ENCODE data around the gene CRTC1. TPM values are rescaled to one million over a fixed set of nuclear protein-coding genes. Genes with fewer than 3 reads are reported as not detected.
A peak's percentile ranks its signal among the peaks of the same experiment; 100 is the strongest.

The CRTC1 gene
- total RNA-seq, 4 donors from 2014 or later, result 2.8 to 6.5 (median 5.6) TPM

GRCh38 chr19:18743784-18744418 is 60.4 kb downstream of the CRTC1 start:
- TF ChIP-seq CTCF (IDR thresholded peaks at IDR 0.05), result no peak
- DNase-seq (ENCODE audit: low spot score), result no peak
- no peak for ATAC-seq (ENCODE audit: low FRiP score)

GRCh38 chr19:18745012-18745735 is 61.7 kb downstream of the CRTC1 start:
- no peak for TF ChIP-seq CTCF (IDR thresholded peaks at IDR 0.05)
- ATAC-seq (ENCODE audit: low FRiP score), result peak; percentile 58
- no peak for DNase-seq (ENCODE audit: low spot score)

- no peak for TF ChIP-seq CTCF (IDR thresholded peaks at IDR 0.05)
- ATAC-seq (ENCODE audit: low FRiP score) (no peak), DNase-seq (ENCODE audit: low spot score) (no peak)
Measured at GRCh38 chr19:18745931-18746330, 62.5 kb downstream of the CRTC1 start.

- TF ChIP-seq CTCF (IDR thresholded peaks at IDR 0.05), result no peak
- ATAC-seq (ENCODE audit: low FRiP score), result no peak
- DNase-seq (ENCODE audit: low spot score), result no peak
Measured at GRCh38 chr19:18746401-18747325, 63.2 kb downstream of the CRTC1 start.

- no peak for TF ChIP-seq CTCF (IDR thresholded peaks at IDR 0.05)
- ATAC-seq (ENCODE audit: low FRiP score) (no peak), DNase-seq (ENCODE audit: low spot score) (no peak)
Measured at GRCh38 chr19:18749362-18750231, 66.1 kb downstream of the CRTC1 start.

- ATAC-seq (ENCODE audit: low FRiP score) (no peak), DNase-seq (ENCODE audit: low spot score) (no peak)
- TF ChIP-seq CTCF (IDR thresholded peaks at IDR 0.05), result no peak
Measured at GRCh38 chr19:18750295-18750970, 67.0 kb downstream of the CRTC1 start.

Measured in omental fat pad (tissue), 4 donors.